COR-L47 (cell line): Measurements from ENCODE around the gene RAB28.
"Not testable (repeated sequence)": the region's sequence is repeated elsewhere in the genome, so short reads cannot be mapped to it uniquely, and the experiment has no call there.

Source experiments
- DNase-seq: peaks from one replicate; lab custom pipeline; 2025; lab: John Stamatoyannopoulos, UW

Gene RAB28

DNA sequence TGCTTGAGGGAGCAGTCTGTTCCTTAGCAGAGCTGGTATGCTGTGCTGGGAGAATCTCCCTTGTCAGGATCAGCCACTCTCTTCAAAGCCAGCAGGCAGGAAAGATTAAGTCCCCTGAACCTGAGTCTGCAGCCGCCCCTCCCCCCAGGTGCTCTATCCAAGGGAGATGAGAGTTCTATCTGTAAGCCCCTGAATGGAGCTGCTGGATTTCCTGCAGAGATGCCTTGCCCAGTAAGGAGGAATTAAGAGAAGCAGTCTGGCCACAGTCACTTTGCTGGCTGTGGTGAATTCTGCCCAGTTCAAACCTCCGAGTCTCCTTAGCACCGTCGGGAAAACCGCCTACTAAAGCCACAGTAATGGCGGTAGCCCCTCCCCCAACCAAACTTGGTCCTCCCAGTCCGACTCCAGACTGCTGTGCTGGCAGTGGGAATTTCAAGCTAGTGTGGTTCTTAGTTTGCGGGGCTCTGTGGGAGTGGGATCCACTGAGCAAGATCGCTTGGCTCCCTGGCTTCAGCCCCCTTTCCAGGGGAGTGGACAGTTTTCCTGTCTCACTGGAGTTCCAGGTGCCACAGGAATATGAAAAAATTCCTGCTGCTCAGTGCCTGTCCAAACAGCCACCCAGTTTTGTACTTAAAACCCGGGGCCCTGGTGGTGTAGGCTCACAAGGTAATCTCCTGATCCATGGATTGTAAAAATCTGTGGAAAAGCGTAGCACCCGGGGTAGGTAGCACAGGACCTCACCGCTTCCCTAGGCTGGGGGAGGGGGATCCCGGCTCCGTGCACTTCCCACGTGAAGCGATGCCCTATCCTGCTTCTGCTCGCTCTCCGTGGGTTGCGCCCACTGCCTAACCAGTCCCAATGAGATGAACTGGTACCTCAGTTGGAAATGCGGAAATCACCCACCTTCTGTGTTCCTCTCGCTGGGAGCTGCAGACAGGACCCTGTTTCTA is 38.0 kb downstream of the RAB28 start:
- no peak for DNase-seq

DNA sequence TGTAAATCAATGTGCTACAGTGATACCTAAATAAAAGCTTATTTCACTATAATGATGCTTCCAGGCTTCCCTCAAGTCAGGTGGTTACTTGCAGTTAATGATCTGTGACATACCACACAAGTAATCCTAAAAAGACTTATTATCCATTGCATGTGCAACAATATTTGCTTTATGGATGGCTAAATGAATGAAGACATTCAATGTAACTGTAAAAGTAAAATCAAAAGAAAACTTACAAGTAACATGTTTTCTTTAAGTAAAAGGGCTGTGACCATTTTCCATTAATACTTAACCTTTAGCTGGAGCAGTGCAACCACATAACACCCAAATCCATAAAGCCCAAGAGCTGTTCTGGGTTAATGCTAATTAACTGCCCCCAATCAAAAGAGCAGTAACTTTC is 42.6 kb downstream of the RAB28 start:
- no peak for DNase-seq

- no peak for DNase-seq
These were observed 47.2 kb downstream of the RAB28 start for GRCh38 chr4:13436962-13437361.

DNA sequence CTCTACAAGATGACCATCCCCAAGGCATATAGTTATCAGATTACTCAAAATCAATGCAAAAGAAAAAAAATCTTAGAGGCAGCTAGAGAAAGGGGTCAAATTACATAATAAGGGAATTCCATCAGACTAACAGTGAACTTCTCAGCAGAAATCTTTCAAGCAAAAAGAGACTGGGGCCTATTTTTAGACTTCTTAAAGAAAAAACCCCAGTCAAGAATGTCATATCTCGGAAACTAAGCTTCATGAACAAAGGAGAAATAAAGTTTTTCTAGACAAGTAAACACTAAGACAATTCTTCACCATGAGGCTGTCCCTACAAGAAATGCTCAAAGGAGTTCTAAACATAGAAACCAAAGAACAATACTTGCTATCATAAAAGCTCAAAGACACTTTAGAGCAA is 51.7 kb downstream of the RAB28 start:
- no peak for DNase-seq

- no peak for DNase-seq
These were observed 53.1 kb downstream of the RAB28 start for GRCh38 chr4:13430834-13431568.

DNA sequence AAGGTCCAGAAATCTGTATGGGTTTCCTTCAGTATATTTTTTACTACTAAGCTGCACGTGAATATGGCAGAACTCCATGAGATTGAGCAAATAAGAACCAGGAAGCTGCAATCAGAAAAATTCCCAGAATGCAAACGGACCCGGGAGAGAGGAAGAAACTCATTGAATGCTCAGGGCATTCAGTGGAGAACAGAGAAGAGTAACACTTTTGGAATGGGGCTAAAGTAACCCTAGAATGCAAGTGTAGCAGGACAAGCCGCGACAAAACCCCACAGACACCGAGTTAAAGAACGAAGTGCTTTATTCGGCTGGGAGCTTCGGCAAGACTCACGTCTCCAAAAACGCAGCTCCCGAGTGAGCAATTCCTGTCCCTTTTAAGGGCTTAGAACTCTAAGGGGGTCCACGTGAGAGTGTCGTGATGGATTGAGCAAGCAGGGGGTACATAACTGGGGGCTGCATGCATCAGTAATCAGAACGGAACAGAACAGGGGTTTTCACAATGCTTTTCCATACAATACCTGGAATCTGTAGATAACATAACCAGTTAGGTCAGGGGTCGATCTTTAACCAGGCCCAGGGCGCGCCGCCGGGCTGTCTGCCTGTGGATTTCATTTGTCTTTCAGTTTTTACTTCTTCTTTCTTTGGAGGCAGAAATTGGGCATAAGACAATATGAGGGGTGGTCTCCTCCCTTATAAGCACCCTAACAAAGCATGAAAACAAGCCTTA is 56.4 kb downstream of the RAB28 start:
- no peak for DNase-seq

GRCh38 chr4:13415068-13415785 is 68.9 kb downstream of the RAB28 start:
- DNase-seq: no peak

GRCh38 chr4:13413729-13414437 is 70.3 kb downstream of the RAB28 start:
- DNase-seq: no peak

GRCh38 chr4:13411942-13412341 is 72.2 kb downstream of the RAB28 start:
- no peak for DNase-seq

GRCh38 chr4:13409324-13409723 is 74.8 kb downstream of the RAB28 start:
- DNase-seq: no peak

GRCh38 chr4:13406156-13406555 is 78.0 kb downstream of the RAB28 start:
- not testable (repeated sequence) for DNase-seq

DNA sequence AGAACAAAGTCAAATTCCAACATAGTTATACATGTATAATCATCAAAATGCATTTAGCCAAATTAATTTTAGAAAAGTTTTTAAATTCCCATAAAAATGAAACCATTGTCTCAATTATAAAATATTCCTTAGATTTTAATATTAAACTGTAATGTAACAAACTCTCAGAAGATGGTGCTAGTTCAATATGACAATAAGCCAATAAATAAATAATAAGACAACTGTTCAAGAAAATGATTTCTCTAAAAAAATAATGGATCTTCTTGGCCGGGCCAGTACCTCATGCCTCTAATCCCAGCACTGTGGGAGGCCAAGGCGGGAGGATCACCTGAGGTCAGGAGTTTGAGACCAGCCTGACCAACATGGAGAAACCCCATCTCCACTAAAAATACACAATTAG is 80.3 kb downstream of the RAB28 start:
- no peak for DNase-seq

GRCh38 chr4:13403326-13403725 is 80.8 kb downstream of the RAB28 start:
- no peak for DNase-seq

- DNase-seq: no peak
These were observed 84.9 kb downstream of the RAB28 start for GRCh38 chr4:13399257-13399656.

DNA sequence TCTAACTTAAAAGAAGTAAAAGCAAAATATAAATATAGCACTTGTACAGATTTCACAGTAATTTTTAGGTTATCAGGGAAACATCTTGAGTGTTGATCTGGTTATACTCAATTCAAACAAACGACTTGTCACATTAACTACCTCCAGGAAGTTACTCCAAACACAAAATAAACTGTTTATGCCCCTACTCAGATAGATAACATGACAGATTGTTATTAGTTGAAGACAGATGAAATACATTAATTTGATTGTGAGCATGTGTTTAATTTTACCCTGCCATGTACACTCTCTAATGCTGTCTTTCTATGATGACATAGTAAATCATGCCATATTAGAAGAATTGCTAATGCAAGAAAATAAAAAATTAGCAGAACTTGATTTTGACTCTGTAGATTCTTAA is 88.0 kb downstream of the RAB28 start:
- DNase-seq: no peak

DNA sequence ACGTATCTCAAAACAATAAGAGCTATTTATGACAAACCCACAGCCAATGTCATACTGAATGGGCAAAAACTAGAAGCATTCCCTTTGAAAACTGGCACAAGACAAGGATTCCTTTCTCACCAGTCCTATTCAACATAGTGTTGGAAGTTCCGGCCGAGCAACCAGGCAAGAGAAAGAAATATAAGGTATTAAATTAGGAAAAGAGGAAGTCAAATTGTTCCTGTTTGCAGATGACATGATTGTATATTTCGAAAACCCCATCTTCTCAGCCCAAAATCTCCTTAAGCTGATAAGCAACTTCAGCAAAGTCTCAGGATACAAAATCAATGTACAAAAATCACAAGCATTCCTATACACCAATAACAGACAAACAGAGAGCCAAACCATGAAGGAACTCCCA is 94.2 kb downstream of the RAB28 start:
- not testable (repeated sequence) for DNase-seq

DNA sequence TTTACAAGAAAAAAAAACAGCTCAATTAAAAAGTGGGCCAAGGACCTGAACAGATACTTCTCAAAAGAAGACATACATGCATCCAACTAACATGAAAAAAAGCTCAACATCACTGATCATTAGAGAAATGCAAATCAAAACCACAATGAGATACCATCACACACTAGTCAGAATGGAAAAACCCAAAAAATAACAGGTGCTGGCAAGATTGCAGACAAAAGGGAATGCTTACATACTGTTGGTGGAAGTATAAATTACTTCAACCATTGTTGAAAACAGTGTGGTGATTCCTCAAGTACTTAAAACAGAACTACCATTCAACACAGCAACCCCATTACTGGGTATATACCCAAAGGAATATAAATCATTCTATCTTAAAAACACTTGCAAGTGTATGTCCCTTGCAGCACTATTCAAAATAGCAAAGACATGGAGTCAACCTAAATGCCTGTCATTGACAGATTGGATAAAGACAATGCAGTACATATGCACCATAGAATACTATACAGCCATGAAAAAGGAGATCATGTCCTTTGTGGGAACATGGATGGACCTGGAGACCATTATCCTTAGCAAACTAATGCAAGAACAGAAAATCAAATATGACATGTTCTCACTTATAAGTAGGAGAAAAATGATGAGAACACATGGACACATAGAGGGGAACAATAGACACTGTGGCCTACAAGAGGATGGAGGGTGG is 97.6 kb downstream of the RAB28 start:
- no peak for DNase-seq

DNA sequence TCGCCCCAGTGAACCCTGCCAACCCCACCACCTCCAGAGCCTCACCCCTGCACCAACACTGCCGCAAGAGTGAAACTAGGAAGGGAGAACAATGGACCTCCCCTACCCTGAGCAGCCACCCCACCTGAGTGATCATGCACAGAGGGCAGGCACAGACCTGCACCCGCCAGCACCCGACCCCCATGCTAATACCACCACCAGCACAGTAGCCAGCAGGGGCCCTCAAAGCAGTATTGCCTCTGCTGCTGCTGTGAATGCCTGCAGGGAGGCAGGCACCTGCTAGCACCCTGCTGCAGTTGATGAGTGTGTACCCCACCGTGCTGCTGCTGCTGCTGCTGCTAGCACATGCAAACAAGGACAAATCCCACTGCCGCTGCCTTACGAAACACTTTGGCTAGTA is 100.1 kb downstream of the RAB28 start:
- no peak for DNase-seq

- DNase-seq: no peak
These were observed 105.0 kb downstream of the RAB28 start for GRCh38 chr4:13378973-13379759.

- no peak for DNase-seq
These were observed 113.1 kb downstream of the RAB28 start for GRCh38 chr4:13371048-13371447.
